Activated CD8-positive, alpha-beta memory T cell treated with anti-CD3 and anti-CD28 coated beads, Interleukin-2, amount 50 U/mL, for 24 hours (primary cell): Measurements from ENCODE around the gene THBS4.

ENCODE experiments used
- DNase-seq: peaks from one replicate; pipeline ENCODE4 v3.0.0-alpha.2; 2020; ENCODE audit errors: extremely low read depth

The THBS4 gene

DNA sequence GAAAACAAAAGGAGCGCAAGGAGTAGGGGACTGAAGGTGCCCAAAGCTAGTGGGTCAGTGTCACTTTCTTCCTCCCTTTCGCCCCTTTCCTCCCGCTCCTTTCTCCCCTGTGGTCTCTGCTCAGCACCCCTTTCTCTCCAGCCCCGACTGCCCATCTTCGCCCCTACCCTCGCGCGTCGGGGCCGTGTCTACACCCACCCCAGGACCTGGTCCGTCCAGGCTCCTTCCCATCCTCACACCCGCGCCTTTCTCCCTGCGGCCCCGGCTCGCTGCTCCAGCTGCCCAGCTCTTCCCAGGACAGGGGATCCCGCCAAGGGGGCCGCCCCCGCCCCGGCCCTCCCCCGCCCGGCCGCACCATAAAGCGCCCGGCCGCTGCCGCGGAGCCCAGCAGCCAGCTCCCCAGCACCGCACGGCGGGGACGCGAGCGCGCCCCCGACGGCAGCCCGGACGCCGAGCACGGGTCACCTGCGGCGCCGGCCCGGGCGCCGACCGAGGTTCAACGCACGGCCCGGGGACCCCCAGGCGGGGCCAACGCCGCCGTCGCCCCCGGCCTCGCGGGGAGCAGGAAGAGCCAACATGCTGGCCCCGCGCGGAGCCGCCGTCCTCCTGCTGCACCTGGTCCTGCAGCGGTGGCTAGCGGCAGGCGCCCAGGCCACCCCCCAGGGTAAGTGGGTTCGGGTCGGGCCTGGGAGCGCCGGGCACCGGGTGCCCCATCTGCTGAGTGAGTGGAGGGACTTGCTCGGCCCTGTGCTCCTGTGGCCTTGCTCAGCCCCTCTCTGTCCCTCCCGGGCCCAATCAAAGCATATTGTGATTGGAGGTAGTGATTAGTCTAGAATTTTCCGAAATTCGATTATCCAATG lies at the start of gene THBS4:
THBS4 (plus strand) TSS at position 387 of the 860 bp plus-strand sequence; CDS start at position 577, 190 bp downstream.
- DNase-seq: no peak

DNA sequence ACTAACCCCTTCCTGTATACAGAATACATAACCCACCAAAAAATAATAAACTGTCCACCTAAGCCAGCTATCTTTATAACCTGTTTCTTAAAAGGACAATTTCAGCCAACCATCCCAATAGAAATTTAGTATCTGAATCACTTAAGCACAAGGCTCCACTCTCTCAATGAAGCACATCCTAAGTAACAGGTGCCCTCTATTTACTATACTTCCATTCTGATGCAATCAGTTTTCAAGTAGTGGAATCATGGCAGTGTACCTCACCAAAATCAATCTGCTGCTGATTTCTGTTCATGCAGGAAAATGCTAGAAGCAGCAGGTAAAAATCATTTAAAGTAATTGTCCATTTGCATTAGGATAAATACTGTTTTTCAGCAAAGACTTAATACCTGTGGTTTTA lies 48.9 kb upstream of the THBS4 start:
- no peak for DNase-seq

DNA sequence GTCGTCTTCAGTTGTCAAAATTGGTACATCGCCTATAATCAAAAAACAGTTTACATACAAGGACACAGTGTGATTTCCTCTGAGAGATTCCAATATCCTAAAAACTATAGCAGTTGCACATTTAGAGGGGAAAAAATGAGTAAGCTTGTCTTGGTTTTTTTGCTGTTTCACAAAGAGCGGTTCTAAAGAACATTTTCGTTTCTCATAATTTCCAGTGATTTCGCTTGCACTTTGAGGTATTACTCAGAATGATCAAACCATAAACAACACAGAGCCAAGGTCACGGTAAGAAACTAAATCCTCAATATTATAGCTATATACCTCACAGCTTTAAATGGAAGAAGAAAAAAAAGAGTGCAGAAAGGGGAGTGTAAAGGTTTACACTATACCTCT lies 44.9 kb upstream of the THBS4 start:
- DNase-seq: no peak

DNA sequence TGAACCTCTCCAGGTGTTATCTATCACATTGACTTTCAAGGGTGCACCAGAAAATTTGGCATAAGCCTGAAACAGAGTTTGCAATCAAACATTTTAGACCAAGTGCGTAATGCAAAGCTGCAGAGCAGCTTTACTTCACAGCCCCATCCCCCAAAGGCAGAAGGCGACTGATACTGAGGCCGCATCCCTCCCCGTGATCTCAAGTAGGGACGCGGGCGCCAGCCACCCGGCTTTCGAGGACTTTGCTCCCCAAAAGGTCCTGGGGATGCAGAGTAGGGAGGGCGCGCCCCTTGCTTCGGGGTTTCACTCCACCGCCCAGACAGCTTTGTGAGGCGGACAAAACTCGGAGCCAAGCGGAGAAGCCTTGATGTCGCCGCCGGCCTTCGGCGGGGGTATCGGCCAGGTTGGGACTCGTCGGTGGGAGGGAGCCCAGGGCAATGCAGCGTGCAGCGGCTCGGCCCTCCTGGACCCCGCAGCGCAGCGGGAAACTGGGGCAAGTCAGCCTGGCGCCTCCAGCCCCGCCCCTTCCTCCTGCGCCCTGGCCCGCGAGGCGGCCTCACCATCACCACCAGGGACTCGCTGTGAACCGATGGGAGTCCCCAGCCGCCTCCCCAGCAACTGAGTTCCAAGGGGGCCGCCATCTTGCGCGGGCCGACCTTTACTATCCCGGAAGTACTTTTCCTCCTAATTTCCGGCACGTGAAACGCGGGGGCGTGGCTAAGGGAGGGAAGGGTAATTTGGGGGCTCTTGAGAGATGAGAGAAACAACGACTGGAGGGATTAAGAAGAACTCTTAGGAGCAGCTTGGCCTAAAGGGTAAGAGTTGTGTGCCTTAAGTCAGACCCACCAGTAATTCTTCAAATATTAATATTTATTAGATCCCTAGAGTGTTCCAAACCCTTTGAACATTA lies 44.3 kb upstream of the THBS4 start, which contains the start of gene MTX3:
MTX3 (minus strand) TSS at position 665 of the 910 bp plus-strand sequence; CDS start at position 641, 24 bp downstream.
- peak; percentile 82 for DNase-seq

DNA sequence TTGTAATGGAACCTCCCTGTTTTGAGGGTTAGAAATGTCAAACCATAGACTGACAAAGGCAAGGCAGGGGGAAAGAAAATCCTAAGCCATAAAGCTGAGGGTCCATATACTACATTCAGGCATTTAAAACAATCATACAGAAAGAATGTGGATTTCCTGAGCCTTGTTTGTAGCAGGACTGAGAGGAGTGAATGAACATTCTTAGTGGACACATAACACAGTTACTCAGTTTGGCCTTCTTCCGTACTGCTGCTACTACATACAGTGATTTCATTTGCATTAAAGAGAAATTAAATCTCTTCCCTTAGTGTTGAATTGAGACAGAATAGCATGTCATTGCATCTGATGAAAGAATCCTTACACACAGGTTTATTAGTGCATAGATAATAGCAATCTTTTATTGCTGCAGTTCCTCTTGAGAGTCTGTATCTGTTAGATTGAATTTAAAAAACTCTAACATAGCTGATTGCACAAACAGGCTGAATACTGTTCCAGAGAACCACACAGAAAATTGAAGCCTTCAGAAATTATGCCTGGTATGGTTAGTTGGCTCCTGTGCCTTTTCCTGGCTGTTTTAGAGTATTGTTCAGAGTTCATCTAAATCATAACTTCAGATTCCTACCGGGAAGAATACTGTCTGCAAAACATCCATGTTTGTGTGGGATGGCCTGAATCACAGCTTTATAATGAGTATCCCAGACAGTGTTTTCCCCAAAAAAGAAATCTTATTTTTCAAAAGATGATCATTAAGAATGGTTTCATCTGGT lies 42.1 kb upstream of the THBS4 start:
- no peak for DNase-seq

DNA sequence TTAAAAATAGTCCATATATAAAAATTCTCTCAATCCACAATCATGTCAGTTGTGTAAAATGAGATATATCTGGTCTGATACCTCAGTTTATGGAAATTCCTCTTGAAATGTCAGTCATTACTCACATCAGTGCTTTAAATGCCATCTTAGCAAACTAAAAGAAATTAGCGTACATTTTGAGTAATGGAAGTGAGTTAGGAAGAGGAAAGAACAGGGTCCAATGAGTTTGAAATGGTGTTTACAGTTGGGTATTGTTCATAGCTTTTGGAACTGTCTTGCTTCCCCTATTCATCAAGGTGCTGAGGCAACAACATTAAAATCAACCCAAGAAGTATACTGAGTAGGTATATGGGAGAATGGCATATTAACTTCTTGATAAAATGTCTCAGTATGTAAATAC lies 35.4 kb upstream of the THBS4 start:
- no peak for DNase-seq

DNA sequence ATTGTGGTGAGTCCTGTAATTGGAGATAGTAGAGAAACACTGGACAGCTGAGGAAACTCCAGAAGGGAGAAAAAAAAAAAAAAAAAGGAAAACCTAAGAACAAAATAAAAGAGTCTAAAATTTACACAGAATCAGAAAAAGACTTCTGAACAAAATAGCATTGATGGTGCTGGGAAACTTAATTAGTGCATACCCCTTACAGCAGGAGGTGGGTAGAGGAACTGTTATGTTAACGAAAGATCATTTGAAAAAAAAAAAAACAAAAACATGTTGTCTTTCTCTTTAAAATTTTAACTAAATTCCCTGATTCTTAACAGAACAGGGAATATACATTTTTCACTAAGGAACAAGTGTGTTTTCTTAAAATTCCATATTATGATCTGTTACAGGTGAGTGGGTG lies 32.5 kb upstream of the THBS4 start:
- DNase-seq: no peak

DNA sequence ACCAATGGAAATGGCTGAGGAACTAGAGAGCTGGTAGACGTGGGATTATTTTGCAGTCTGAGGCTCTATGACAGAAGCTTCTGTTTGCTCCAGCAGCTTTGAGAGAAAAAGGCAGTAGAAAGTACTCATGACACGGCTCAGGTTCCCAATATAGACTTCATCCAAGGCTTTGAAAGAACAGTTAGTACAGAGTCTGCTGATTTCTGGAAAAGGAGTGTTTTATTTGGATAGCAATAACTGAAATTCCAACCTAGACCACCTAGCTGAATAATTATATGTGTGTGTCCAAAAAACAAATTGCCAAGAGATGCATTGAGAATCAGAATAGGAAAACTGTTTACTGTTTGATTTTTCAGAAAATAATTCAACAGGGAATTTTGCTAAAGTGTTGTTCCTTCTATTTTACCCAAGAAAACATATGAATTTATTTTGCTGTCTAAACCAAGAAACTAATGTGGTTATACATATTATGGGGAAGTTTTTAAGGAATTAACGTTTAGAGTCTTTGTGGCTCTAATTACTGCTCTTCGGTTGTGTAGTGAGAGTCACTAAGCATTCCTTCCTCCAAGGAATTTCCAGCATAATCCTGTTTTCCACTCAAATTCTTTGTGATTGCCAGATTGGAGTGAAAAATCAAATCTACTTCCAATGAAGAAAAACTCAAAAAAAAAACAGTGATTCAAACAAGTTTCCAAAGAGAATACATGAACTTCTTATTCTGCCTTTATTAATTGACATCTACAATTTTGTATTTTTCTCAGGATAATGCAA lies 26.0 kb upstream of the THBS4 start:
- no peak for DNase-seq

DNA sequence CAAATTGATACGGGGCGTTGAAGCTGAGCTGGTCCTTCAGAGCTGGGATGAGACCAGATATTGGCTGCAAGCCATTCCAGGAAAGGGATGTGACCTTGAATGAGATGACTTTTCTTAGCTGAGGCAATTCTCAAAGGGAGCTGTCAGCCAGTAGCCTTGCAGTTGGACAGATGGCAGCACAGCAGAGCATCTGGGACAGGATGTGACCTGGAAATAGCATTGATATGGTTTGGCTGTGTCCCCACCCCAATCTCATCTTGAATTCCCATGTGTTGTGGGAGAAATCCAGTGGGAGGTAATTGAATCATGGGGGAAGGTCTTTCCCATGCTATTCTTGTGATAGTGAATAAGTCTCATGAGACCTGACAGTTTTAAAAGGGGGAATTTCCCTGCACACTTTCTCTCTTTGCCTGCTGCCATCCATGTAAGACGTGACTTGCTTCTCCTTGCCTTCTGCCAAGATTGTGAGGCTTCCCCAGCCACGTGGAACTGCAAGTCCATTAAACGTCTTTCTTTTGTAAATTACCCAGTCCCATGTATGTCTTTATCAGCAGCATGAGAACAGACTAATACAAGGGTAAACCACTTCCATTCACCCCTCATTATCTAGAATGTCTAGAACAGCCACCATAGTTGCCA lies 24.3 kb upstream of the THBS4 start:
- no peak for DNase-seq

DNA sequence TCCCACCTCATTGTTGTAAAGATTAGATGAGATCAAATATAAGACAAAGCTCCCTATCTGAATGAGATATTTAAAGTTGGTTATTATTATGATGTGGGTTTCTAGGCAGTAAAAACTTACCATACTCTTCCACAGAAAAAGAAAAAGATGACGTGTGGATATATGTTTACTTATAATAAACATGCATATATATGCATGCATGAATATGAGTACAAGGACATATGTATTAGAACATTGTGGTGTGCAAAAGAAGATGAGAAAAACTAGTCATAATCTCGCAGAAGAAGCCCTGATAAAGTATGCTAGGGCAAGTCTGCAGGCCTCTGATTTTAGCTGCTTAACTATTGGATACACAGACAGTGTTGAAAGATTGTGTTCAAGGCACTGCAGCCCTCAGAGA lies 10.1 kb upstream of the THBS4 start:
- no peak for DNase-seq

DNA sequence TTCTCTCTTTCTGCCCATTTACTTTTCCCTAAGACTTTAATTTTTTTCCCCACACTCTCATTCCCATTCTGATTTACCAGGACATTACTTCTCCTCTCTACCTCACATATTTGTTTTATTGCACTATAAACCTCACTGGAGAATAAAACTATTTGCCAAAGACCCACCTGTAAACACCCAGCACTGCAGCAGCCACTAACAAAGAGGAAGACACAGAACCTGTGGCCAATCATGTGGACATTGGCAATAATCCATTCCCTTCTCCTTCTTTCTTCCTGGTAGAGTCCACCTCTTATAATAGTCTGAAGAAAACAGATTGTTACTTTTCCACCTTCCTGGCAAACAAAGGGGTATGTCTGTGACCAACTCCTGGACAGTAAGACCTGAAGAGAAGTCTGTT lies 8.3 kb upstream of the THBS4 start:
- DNase-seq: no peak

DNA sequence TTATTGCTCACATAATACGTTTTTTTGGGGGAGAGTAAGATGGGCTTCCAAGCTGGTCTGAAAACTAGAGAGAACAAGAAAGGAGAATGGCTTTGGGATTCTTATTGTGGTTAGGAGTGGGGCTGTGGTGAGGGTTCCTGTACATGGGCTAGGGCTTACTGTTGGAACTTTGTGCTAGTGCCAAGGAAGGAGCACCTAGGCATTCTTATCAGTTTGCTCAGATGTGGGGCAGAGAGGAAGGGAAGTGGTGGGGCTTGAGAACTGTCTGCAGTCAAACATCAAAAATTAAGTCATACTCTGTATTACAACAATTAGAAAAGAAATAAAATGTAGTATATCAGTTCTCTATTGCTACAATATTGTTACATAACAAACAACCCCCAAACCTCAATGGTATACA lies 4.0 kb upstream of the THBS4 start:
- no peak for DNase-seq

DNA sequence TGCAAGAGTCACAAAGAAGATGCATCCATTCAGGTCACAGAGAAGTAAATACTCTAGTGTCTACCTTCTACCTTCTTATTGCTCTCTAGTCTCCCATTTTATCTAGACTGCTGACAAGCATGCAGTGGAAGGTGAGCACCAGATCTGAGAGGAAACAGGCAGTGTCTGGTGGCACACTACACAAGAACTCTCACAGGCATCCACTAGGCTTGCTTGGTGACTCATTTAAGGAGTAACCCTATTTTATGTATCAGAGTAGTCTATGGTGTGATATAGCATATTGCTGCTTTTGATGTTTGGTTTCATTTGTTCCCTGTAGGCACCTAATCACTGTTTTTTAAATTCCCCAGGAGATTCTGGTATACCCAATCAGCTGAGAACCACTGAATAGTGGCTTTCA lies 1.6 kb upstream of the THBS4 start:
- no peak for DNase-seq

DNA sequence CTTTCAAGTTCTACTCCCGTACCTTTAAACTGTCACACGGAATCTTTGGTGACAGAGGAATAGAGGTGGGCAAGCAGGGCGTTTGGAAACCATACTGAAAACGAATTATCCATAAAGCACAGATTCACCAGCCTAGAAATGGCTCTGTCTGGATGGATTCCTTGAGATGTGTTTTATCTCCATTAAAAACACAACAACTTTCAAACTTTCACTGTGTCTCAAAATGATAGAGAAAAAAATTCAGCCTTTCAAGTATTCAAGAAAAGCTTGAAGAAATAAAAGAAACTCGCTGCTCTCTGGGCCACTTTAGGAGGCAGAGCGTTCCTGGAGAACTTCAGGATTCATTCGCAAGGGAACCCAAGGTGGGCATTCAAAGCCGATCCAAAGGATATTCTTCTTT lies 589 bp upstream of the THBS4 start:
- no peak for DNase-seq

DNA sequence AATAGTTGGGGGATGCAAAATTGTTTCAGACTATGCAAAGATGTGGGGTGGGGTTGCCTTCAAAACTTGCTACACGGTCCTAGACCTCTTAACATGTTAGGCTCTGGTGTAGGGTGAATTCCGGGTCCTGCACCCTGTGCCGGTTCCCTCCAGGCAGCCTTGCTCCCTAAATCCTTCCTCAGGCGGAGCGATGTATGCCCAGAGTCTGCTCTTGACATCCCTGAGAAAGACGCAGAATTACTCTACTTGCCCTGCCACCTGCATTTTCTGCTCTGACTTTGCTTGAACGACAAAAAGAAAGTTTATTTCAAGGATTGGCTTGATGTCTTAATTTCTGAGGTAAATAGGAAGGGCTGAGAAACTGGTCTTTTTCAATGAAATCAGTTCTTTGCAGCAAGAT lies 691 bp downstream of the THBS4 start:
- DNase-seq: no peak

DNA sequence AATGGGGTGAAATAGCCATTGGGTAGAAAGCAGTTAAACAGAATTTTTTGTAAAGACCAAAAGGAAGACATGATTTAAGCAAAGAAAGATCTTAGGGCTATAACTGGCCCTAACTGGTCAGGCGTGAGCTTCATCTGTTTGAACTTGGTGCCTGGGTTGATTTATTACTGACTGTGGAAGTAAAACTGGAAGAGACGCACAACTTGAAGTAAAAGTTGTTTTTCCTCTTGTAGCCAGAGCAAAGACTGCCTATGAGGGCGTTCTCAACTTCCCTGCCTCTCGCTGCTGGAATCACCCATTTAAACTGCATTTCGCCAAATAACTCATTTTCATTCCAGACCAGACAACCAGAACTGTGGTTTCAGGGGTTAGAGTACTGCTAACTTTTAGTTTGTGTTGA lies 1.5 kb downstream of the THBS4 start:
- DNase-seq: no peak

DNA sequence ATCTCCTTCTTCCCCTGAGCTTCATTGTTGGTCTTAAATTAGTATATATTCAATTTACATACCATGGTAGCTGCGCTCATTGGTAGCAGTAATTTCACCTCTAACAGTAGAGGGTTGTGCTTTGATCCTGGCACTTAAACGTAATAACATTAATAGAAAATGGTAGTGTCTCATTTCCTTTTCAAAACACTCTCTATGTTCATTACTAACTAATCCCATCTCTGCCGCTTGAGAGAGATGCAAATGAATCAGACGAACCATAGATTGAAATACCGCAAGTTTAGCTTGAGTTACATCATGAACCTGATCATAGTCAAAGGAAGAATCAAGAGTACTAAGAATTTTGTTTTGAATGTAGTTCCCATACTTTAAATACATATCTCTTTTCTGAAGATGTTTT lies 2.2 kb downstream of the THBS4 start:
- no peak for DNase-seq

DNA sequence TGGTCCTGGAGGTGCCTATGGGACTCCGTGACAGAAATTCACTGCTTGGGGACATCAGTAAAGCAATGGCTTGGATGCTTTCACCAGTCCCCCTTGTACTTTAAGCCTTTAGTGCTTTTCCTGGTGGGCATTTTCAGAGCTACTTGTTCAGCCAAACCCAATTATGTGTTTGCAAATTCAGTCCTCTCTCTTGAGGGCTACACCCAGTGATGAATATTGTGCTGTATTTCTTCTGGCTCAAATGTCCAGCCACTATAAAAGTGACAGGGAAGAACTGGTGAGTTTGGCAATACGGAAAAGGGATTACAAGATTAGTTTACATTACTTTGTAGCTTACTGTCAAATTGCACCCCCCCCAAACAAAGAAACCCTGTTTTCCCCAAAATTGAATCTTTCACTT lies 4.5 kb downstream of the THBS4 start:
- no peak for DNase-seq

DNA sequence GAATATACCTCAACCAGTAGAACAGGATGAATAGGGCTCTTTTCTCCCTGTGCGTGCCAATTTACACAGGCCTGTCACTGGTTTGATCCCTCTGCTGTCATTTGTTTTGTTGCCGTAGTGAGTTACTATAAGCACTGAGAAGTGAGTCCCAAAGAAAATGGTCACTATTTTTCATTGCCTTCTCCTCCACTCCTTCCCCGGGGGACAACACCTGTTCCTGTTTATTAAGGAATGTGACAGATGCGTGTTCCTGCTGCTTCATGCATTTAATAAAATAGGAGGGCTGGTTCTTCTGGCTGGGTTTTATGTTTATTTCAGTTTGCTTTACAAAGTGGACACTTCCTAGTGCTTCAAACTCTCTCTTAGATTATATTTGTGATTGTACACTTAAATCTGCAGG lies 6.4 kb downstream of the THBS4 start:
- DNase-seq: no peak

DNA sequence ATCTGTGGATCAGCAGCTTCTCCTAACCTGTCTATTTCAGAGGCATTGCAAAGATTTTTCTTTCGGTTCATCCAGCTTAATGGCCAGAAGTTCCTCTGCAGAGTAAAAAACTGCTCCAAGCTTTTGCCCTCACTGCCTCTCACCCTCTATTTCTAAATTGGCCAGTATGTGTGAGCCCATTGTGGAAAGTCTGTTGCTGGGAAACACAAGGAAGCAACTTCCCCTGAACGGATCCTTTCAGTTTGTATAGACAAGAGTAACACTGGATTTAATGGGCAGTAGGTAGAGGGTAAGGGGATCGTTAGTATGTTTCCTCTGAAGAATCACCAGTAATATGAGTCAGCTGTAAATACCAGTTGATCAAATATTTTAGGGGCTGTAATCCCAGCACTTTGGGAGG lies 7.2 kb downstream of the THBS4 start:
- no peak for DNase-seq

DNA sequence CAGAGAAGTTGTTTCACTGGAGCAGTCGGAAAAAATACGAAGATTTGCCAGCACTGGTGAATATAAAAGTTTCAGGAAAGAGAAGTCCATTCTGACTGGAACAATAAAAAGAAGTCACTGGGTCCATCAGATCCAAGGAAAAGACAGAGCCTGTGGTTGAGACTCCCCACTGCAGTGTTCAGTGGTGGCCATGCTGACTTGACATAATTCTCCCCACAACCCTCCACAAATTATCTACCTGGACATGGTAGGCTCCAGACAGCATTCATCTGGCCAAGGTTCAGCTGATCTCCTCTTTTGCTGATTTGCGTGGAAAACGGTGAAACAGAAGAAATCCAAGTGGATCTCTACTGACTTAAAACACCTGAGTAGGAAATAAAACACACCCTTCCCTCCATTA lies 8.0 kb downstream of the THBS4 start:
- no peak for DNase-seq
